ENCODE results near the gene SRRM5.
"Not testable (repeated sequence)": the region's sequence is repeated elsewhere in the genome, so short reads cannot be mapped to it uniquely, and the experiment has no call there.

SRRM5 gene

DNA sequence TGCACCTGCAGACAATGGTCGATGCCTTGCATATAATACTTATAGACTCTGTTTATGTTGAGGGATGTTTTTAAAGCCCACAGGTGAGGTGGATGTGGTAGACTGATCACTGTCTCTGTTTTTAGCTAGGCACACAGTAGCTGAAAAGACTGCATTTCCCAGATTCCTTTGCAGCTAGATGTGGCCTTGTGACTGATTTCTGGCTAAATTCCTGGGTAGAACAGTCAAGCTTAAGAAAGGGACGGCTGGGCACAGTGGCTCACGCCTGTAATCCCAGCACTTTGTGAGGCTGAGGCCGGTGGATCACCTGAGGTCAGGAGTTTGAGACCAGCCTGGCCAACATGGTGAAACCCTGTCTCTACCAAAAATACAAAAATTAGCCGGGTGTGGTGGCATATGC is 11.6 kb upstream of the SRRM5 start:
- not testable (repeated sequence) for H3K9me3 ChIP-seq (replicated peaks in 1 of 2; ENCODE audit: control insufficient read depth in 2 of 2, insufficient read depth in 1 of 2, low read depth in 1 of 2, low read length in 2 of 2); H3K4me3 ChIP-seq (ENCODE audit: low read length in 2 of 2); H2AFZ ChIP-seq (ENCODE audit: low read length); H4K91ac ChIP-seq (ENCODE audit: low read depth, low read length, poor library complexity); H3K9ac ChIP-seq (ENCODE audit: low read depth, low read length, poor library complexity); H3K27me3 ChIP-seq (ENCODE audit: control insufficient read depth in 3 of 3, insufficient read depth in 3 of 3, low read depth in 1 of 3, low read length in 3 of 3); H4K8ac ChIP-seq (ENCODE audit: low read depth, low read length); DNase-seq (ENCODE audit: low spot score); H3K4ac ChIP-seq (ENCODE audit: low read length); H3K4me1 ChIP-seq (ENCODE audit: control insufficient read depth in 2 of 2, insufficient read depth in 1 of 2, low read depth in 1 of 2, low read length in 2 of 2); H2AK5ac ChIP-seq (ENCODE audit: low read depth, low read length); H3K4me2 ChIP-seq (ENCODE audit: insufficient read depth, low read length, poor library complexity, severe bottlenecking); H3K27ac ChIP-seq (replicated peaks; ENCODE audit: low read length); H2BK120ac ChIP-seq (ENCODE audit: low read depth, low read length); H2BK12ac ChIP-seq (ENCODE audit: low read length); H3K14ac ChIP-seq (ENCODE audit: low read length); H3K79me1 ChIP-seq (ENCODE audit: low read depth, low read length); H2BK5ac ChIP-seq (ENCODE audit: low read length); H3K23ac ChIP-seq (ENCODE audit: low read depth, low read length, poor library complexity); H3K18ac ChIP-seq (ENCODE audit: low read length); H2BK15ac ChIP-seq (ENCODE audit: low read length)
- no CpG with 5 or more reads among the region's 5 CpGs for WGBS, 2 donors (ENCODE audit: extremely low coverage in 2 of 2, insufficient read length in 2 of 2, insufficient replicate concordance in 1 of 2)
- peaks cover 15 to 65% of the 10 kb centered on the region in 2 donors for H3K36me3 ChIP-seq (replicated peaks in 1 of 2; ENCODE audit: control insufficient read depth in 2 of 2, insufficient read depth in 2 of 2, low read length in 2 of 2)

DNA sequence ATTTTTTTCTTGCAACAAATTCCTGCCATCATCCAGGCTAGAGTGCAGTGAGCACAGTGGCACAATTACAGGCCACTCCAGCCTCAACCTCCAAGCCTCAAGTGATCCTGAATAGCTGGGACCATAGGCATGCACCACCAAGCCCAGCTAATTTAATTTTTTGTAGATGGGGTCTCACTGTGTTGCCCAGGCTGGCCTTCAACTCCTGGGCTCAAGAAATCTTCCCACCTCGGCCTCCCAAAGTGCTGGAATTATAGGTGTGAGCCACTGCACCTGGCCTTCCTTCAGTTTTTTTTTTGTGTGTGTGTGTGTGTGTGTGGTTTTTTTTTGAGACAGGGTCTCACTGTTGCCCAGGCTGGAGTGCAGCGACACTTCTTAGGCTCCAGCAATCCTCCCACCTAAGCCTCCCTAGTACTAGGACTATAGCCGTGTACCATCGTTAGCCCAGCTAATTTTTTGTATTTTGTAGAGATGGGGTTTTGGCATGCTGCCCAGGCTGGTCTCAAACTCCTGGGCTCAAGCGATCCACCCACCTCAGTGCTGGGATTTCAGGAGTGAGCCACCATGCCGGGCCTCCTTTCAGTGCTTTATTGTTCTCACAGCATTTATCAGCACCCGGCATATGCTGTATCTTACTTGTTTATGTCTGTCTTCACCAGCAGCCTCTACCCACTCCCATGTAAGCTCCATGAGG is 5.9 kb upstream of the SRRM5 start:
- H3K4me2 ChIP-seq (ENCODE audit: insufficient read depth, low read length, poor library complexity, severe bottlenecking): no peak overlapping the region
- H2AK5ac ChIP-seq (ENCODE audit: low read depth, low read length): no peak overlapping the region
- H3K79me1 ChIP-seq (ENCODE audit: low read depth, low read length): peaks cover 6% of the 10 kb centered on the region
- no peak overlapping the region for H2BK12ac ChIP-seq (ENCODE audit: low read length)
- no peak overlapping the region for H3K18ac ChIP-seq (ENCODE audit: low read length)
- H2BK120ac ChIP-seq (ENCODE audit: low read depth, low read length): no peak overlapping the region
- no peak overlapping the region for H3K4me3 ChIP-seq (ENCODE audit: low read length in 2 of 2)
- no peaks in the 10 kb centered on the region for H3K4me1 ChIP-seq (ENCODE audit: control insufficient read depth in 2 of 2, insufficient read depth in 1 of 2, low read depth in 1 of 2, low read length in 2 of 2)
- H4K8ac ChIP-seq (ENCODE audit: low read depth, low read length): no peak overlapping the region
- H3K9ac ChIP-seq (ENCODE audit: low read depth, low read length, poor library complexity): no peak overlapping the region
- H2BK15ac ChIP-seq (ENCODE audit: low read length): no peak overlapping the region
- no peak overlapping the region for H3K4ac ChIP-seq (ENCODE audit: low read length)
- H3K14ac ChIP-seq (ENCODE audit: low read length): no peak overlapping the region
- whole genome bisulfite sequencing, 2 donors (ENCODE audit: extremely low coverage in 2 of 2, insufficient read length in 2 of 2, insufficient replicate concordance in 1 of 2): no CpG with 5 or more reads among the region's 7 CpGs
- H2AFZ ChIP-seq (ENCODE audit: low read length): no peak overlapping the region
- H3K27me3 ChIP-seq (ENCODE audit: control insufficient read depth in 3 of 3, insufficient read depth in 3 of 3, low read depth in 1 of 3, low read length in 3 of 3): no peaks in the 10 kb centered on the region
- H3K27ac ChIP-seq (replicated peaks; ENCODE audit: low read length): no peak overlapping the region
- H2BK5ac ChIP-seq (ENCODE audit: low read length): no peak overlapping the region
- H4K91ac ChIP-seq (ENCODE audit: low read depth, low read length, poor library complexity): no peak overlapping the region
- H3K9me3 ChIP-seq (replicated peaks in 1 of 2; ENCODE audit: control insufficient read depth in 2 of 2, insufficient read depth in 1 of 2, low read depth in 1 of 2, low read length in 2 of 2): no peaks in the 10 kb centered on the region
- peaks cover 14 to 80% of the 10 kb centered on the region in 2 donors for H3K36me3 ChIP-seq (replicated peaks in 1 of 2; ENCODE audit: control insufficient read depth in 2 of 2, insufficient read depth in 2 of 2, low read length in 2 of 2)
- no peak overlapping the region for H3K23ac ChIP-seq (ENCODE audit: low read depth, low read length, poor library complexity)
- DNase-seq (ENCODE audit: low spot score): no peak

DNA sequence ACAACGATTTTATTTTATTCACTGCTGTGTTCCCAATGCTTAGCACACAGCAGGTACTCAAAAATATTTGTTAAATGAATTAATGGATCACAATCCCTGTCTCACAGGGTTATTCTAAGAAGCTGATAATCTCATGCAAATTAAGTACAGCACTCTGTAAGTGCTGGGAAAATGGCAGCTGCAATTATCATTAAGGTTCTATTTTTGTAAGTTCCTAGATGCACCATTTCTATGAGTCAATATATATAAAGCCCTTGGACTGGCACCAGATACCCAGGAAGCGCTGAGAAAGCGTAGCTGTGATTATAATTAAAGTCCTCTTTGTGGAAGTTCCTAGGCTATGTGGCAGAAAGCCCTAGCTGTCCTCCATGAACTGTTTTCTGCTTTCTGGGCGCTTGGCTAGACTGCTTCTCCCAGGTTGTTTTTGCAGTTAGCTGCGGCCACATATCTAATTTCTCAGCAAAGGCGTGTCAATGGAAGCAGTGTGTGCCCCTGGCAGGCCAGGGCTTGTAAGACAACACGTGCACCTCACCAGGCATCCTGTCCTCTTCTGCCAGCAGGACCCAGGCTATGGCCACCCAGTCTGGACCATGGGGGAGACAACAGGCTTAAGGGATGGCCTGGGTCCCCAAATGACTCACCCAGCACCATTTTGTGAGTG is 5.2 kb upstream of the SRRM5 start:
- Histone ChIP-seq H3K79me1 (ENCODE audit: low read depth, low read length) (peaks cover 8% of the 10 kb centered on the region), H4K8ac (ENCODE audit: low read depth, low read length) (no peak overlapping the region), H3K36me3 (replicated peaks in 1 of 2; ENCODE audit: control insufficient read depth in 2 of 2, insufficient read depth in 2 of 2, low read length in 2 of 2) (peaks cover 13 to 80% of the 10 kb centered on the region in 2 donors), H2BK15ac (ENCODE audit: low read length) (no peak overlapping the region), H2BK12ac (ENCODE audit: low read length) (no peak overlapping the region), H3K4me2 (ENCODE audit: insufficient read depth, low read length, poor library complexity, severe bottlenecking) (no peak overlapping the region), H2BK5ac (ENCODE audit: low read length) (no peak overlapping the region), H3K4me1 (ENCODE audit: control insufficient read depth in 2 of 2, insufficient read depth in 1 of 2, low read depth in 1 of 2, low read length in 2 of 2) (no peaks in the 10 kb centered on the region), H3K9me3 (replicated peaks in 1 of 2; ENCODE audit: control insufficient read depth in 2 of 2, insufficient read depth in 1 of 2, low read depth in 1 of 2, low read length in 2 of 2) (no peaks in the 10 kb centered on the region), H3K18ac (ENCODE audit: low read length) (no peak overlapping the region), H3K4ac (ENCODE audit: low read length) (no peak overlapping the region), H3K4me3 (ENCODE audit: low read length in 2 of 2) (no peak overlapping the region), H3K27me3 (ENCODE audit: control insufficient read depth in 3 of 3, insufficient read depth in 3 of 3, low read depth in 1 of 3, low read length in 3 of 3) (no peaks in the 10 kb centered on the region), H2AFZ (ENCODE audit: low read length) (no peak overlapping the region), H3K27ac (replicated peaks; ENCODE audit: low read length) (no peak overlapping the region), H3K9ac (ENCODE audit: low read depth, low read length, poor library complexity) (no peak overlapping the region), H3K23ac (ENCODE audit: low read depth, low read length, poor library complexity) (no peak overlapping the region), H2AK5ac (ENCODE audit: low read depth, low read length) (no peak overlapping the region), H2BK120ac (ENCODE audit: low read depth, low read length) (no peak overlapping the region), H3K14ac (ENCODE audit: low read length) (no peak overlapping the region), H4K91ac (ENCODE audit: low read depth, low read length, poor library complexity) (no peak overlapping the region)
- WGBS, 2 donors (ENCODE audit: extremely low coverage in 2 of 2, insufficient read length in 2 of 2, insufficient replicate concordance in 1 of 2): no CpG with 5 or more reads among the region's 7 CpGs
- DNase-seq (ENCODE audit: low spot score): no peak

DNA sequence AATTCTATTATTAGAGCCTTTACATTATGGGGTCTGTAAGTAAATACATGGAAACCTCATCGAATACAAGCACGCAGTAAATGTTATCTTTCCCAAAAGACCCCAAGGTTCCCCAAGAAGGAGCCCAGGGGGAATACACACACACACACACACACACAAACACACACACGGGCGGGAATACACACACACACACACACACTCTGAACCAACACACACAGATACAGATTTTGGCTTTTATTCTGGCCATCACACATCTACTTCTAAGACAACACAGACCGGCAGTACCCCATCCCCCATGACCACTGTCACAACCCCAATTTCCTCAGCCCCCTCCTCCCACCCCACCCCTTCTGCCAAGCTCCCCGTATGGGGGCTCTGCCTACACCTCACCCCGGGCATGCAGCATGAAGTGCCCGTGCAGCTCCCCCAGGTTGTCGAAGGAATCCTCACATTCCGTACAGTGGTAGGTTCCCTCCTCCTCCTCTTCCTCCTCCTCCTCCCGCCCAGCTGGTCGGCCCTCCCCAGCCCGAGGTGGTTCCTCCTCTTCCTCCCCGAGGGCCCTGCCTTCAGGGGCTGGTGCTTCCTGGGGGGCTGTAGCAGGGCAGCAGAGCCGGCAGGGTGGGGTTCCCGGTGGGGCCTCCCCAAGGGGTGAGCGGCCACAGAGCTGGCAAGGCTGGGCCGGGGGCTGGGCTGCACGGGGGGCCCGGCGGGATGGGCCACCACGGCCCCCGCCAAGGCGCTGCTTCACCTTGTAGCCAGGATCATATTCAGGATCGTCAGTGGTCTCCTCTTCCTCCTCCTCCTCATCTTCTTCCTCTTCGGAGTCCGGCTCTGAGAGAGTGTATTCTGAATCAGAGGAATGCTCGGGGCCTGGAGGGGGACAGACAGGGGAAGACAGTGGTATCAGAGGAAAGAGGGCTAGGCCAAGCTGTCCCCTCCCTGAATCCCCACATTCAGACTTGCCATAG is 4.4 kb upstream of the SRRM5 start:
- Histone ChIP-seq H2BK12ac (ENCODE audit: low read length) (no peak overlapping the region), H3K23ac (ENCODE audit: low read depth, low read length, poor library complexity) (no peak overlapping the region), H3K4me3 (ENCODE audit: low read length in 2 of 2) (no peak overlapping the region), H2BK120ac (ENCODE audit: low read depth, low read length) (no peak overlapping the region), H3K4me2 (ENCODE audit: insufficient read depth, low read length, poor library complexity, severe bottlenecking) (no peak overlapping the region), H3K9me3 (replicated peaks in 1 of 2; ENCODE audit: control insufficient read depth in 2 of 2, insufficient read depth in 1 of 2, low read depth in 1 of 2, low read length in 2 of 2) (no peaks in the 10 kb centered on the region), H4K91ac (ENCODE audit: low read depth, low read length, poor library complexity) (no peak overlapping the region), H4K8ac (ENCODE audit: low read depth, low read length) (no peak overlapping the region), H3K4me1 (ENCODE audit: control insufficient read depth in 2 of 2, insufficient read depth in 1 of 2, low read depth in 1 of 2, low read length in 2 of 2) (no peaks in the 10 kb centered on the region), H3K27ac (replicated peaks; ENCODE audit: low read length) (no peak overlapping the region), H2AFZ (ENCODE audit: low read length) (no peak overlapping the region), H2BK15ac (ENCODE audit: low read length) (no peak overlapping the region), H3K14ac (ENCODE audit: low read length) (no peak overlapping the region), H3K79me1 (ENCODE audit: low read depth, low read length) (peaks cover 12% of the 10 kb centered on the region), H3K9ac (ENCODE audit: low read depth, low read length, poor library complexity) (no peak overlapping the region), H2AK5ac (ENCODE audit: low read depth, low read length) (no peak overlapping the region), H2BK5ac (ENCODE audit: low read length) (no peak overlapping the region), H3K36me3 (replicated peaks in 1 of 2; ENCODE audit: control insufficient read depth in 2 of 2, insufficient read depth in 2 of 2, low read length in 2 of 2) (peaks cover 21 to 81% of the 10 kb centered on the region in 2 donors), H3K27me3 (ENCODE audit: control insufficient read depth in 3 of 3, insufficient read depth in 3 of 3, low read depth in 1 of 3, low read length in 3 of 3) (no peaks in the 10 kb centered on the region), H3K4ac (ENCODE audit: low read length) (no peak overlapping the region), H3K18ac (ENCODE audit: low read length) (no peak overlapping the region)
- DNase-seq (ENCODE audit: low spot score): no peak
- no CpG with 5 or more reads among the region's 28 CpGs for WGBS, 2 donors (ENCODE audit: extremely low coverage in 2 of 2, insufficient read length in 2 of 2, insufficient replicate concordance in 1 of 2)

Data from neuronal stem cell (in vitro differentiated cells).